Astrocyte (in vitro differentiated cells and primary cell): ENCODE data around the gene STC2. TPM values are rescaled to one million over a fixed set of nuclear protein-coding genes. Genes with fewer than 3 reads are reported as not detected.

Experiments used
- DNase-seq: peaks from one replicate; pipeline ENCODE4 v3.0.0-alpha.2; 2010; ENCODE audit warnings: low read depth
- FAIRE-seq: peaks from 2 replicates; lab custom pipeline; 2011; peaks lifted over from hg19 to GRCh38; lab: Jason Lieb, UNC
- H2AFZ ChIP-seq: 2 replicates; pipeline ENCODE4 v1.6.0; 2012; ENCODE audit warnings: low read depth, low read length, inconsistent platforms
- H3K27ac ChIP-seq: 2 replicates; pipeline ENCODE4 v1.5.1; 2011; ENCODE audit warnings: low read depth, low read length, inconsistent platforms
- H3K27me3 ChIP-seq: 2 replicates; pipeline ENCODE4 v1.6.0; 2011; ENCODE audit warnings: low read length, inconsistent platforms; ENCODE audit not compliant: insufficient read depth
- H3K36me3 ChIP-seq: 2 replicates; pipeline ENCODE4 v1.5.1; 2011; ENCODE audit warnings: low read length, inconsistent platforms; ENCODE audit not compliant: insufficient read depth
- H3K4me1 ChIP-seq: 2 replicates; pipeline ENCODE4 v1.5.1; 2011; ENCODE audit warnings: low read length, inconsistent platforms; ENCODE audit not compliant: insufficient read depth
- H3K4me2 ChIP-seq: 2 replicates; pipeline ENCODE4 v1.6.0; 2012; ENCODE audit warnings: low read length, inconsistent platforms
- H3K4me3 ChIP-seq: 2 replicates; pipeline ENCODE4 v1.5.1; 2011; ENCODE audit warnings: low read depth, mild to moderate bottlenecking, low read length, inconsistent platforms; ENCODE audit not compliant: insufficient read depth
- H3K79me2 ChIP-seq: 2 replicates; pipeline ENCODE4 v1.6.0; 2012; ENCODE audit warnings: mild to moderate bottlenecking, low read length, inconsistent platforms; ENCODE audit not compliant: insufficient read depth
- H3K9ac ChIP-seq: 2 replicates; pipeline ENCODE4 v1.6.0; 2012; ENCODE audit warnings: mild to moderate bottlenecking, low read length, inconsistent platforms
- H3K9me3 ChIP-seq: 2 replicates; pipeline ENCODE4 v1.5.1; 2012; ENCODE audit warnings: low read depth, mild to moderate bottlenecking, low read length, inconsistent platforms; ENCODE audit not compliant: insufficient read depth
- H4K20me1 ChIP-seq: 2 replicates; pipeline ENCODE4 v1.6.0; 2012; ENCODE audit warnings: low read length, inconsistent platforms; ENCODE audit not compliant: insufficient read depth
- H3K27ac Mint-ChIP-seq: one replicate; pipeline ENCODE4 v1.8.0; 2021; ENCODE audit warnings: mild to moderate bottlenecking, mixed read lengths; ENCODE audit not compliant: unreplicated experiment
- H3K27me3 Mint-ChIP-seq: one replicate; pipeline ENCODE4 v1.8.0; 2021; ENCODE audit warnings: low read depth, mixed read lengths; ENCODE audit not compliant: unreplicated experiment
- H3K36me3 Mint-ChIP-seq: one replicate; pipeline ENCODE4 v1.8.0; 2021; ENCODE audit warnings: low read depth, mixed read lengths; ENCODE audit not compliant: unreplicated experiment
- H3K4me1 Mint-ChIP-seq: one replicate; pipeline ENCODE4 v1.8.0; 2021; ENCODE audit warnings: low read depth, mixed read lengths; ENCODE audit not compliant: unreplicated experiment
- H3K4me3 Mint-ChIP-seq: one replicate; pipeline ENCODE4 v1.8.0; 2021; ENCODE audit warnings: mild to moderate bottlenecking, moderate library complexity, mixed read lengths; ENCODE audit not compliant: unreplicated experiment
- H3K9me3 Mint-ChIP-seq: one replicate; pipeline ENCODE4 v1.8.0; 2021; ENCODE audit warnings: mild to moderate bottlenecking, mixed read lengths; ENCODE audit not compliant: unreplicated experiment
- EZH2 ChIP-seq: IDR thresholded peaks from 2 replicates; pipeline ENCODE4 v1.6.1; 2012; ENCODE audit warnings: mild to moderate bottlenecking, low read length, inconsistent platforms; ENCODE audit not compliant: insufficient read depth
- microRNA-seq: library from miRNA; unstranded; fragments of <30 nt; microRNA quantifications from one replicate; pipeline ENCODE4 v1.2.0, GENCODE V29; 2020
- total RNA-seq: library from RNA; stranded (reverse); gene quantifications from 2 replicates; pipeline ENCODE4 v1.2.1, GENCODE V29; 2021
- TF ChIP-seq, protein P1 (sequence below): IDR thresholded peaks from 2 replicates; pipeline ENCODE4 v1.5.1; 2011; ENCODE audit warnings: low read depth, mild to moderate bottlenecking, inconsistent platforms, low read length, moderate library complexity; ENCODE audit not compliant: insufficient read depth

The STC2 gene
- total RNA-seq, 1 donor from 2014 or later = 206 TPM

DNA sequence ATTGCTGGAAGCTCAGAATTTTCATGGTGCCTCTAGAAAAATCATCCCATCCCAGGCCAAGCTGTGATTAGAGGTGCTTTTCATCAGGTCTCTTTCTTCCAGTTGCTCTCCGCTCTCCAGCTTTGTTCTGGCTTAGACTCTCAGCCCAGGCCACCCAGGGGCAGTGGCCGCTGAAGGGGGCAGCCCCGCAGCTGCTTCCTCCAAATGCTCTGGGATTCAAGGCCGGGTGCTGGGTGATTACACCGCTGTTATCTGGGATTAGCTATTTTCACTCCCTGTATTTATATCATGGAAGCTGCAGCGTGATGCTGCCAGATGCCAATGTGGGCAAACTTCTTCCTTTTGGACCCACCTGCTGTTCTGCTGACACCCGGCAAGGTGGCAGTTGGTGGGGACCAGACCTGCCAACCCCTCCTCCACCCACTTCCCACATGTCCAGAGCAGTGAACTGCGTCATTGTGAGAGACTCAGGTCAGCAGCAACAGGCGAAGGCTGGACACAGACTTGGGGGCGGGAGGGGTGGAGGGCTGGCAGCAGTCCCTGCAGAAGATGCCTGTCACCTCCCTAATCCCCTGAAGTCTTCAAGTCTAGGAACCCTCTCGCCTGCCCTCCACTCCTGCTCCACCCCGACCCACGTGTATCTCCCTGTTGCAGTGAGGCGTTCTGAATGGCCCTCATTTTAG is 59.3 kb downstream of the STC2 start:
- H3K9me3 Mint-ChIP-seq = peaks cover 4% of the 10 kb centered on the region
- Histone ChIP-seq H3K9ac (no peak overlapping the region), H3K27me3 (peaks cover 34% of the 10 kb centered on the region), H2AFZ (no peak overlapping the region), H3K79me2 (no peaks in the 10 kb centered on the region), H3K27ac (no peak overlapping the region), H3K4me1 (no peaks in the 10 kb centered on the region), H4K20me1 (no peaks in the 10 kb centered on the region), H3K4me3 (no peak overlapping the region), H3K36me3 (no peaks in the 10 kb centered on the region), H3K4me2 (no peak overlapping the region), H3K9me3 (peaks cover 10% of the 10 kb centered on the region)
- FAIRE-seq (no peak), DNase-seq (no peak)
- H3K27me3 Mint-ChIP-seq = peaks cover 42% of the 10 kb centered on the region
- peak overlapping the region; percentile 47 for H3K27ac Mint-ChIP-seq
- H3K4me3 Mint-ChIP-seq = no peak overlapping the region
- H3K36me3 Mint-ChIP-seq = no peaks in the 10 kb centered on the region
- TF ChIP-seq EZH2 = no peak
- TF ChIP-seq, protein P1, sequence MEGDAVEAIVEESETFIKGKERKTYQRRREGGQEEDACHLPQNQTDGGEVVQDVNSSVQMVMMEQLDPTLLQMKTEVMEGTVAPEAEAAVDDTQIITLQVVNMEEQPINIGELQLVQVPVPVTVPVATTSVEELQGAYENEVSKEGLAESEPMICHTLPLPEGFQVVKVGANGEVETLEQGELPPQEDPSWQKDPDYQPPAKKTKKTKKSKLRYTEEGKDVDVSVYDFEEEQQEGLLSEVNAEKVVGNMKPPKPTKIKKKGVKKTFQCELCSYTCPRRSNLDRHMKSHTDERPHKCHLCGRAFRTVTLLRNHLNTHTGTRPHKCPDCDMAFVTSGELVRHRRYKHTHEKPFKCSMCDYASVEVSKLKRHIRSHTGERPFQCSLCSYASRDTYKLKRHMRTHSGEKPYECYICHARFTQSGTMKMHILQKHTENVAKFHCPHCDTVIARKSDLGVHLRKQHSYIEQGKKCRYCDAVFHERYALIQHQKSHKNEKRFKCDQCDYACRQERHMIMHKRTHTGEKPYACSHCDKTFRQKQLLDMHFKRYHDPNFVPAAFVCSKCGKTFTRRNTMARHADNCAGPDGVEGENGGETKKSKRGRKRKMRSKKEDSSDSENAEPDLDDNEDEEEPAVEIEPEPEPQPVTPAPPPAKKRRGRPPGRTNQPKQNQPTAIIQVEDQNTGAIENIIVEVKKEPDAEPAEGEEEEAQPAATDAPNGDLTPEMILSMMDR = no peak
- no peaks in the 10 kb centered on the region for H3K4me1 Mint-ChIP-seq

- no peak for FAIRE-seq
- Histone ChIP-seq H3K27me3 (peaks cover 47% of the 10 kb centered on the region), H4K20me1 (no peaks in the 10 kb centered on the region), H3K9ac (no peak overlapping the region), H3K4me2 (no peak overlapping the region), H3K79me2 (no peaks in the 10 kb centered on the region), H2AFZ (no peak overlapping the region), H3K4me3 (no peak overlapping the region), H3K36me3 (no peaks in the 10 kb centered on the region), H3K4me1 (no peaks in the 10 kb centered on the region), H3K9me3 (peaks cover 8% of the 10 kb centered on the region), H3K27ac (no peak overlapping the region)
- no peak for DNase-seq
- no peak overlapping the region for H3K4me3 Mint-ChIP-seq
- peaks cover 56% of the 10 kb centered on the region for H3K27me3 Mint-ChIP-seq
- H3K9me3 Mint-ChIP-seq = peaks cover 5% of the 10 kb centered on the region
- no peaks in the 10 kb centered on the region for H3K36me3 Mint-ChIP-seq
- no peaks in the 10 kb centered on the region for H3K4me1 Mint-ChIP-seq
- no peak for TF ChIP-seq EZH2
- TF ChIP-seq, protein P1 = no peak
- H3K27ac Mint-ChIP-seq = no peak overlapping the region
Observed at GRCh38 chr5:173265433-173265832, 62.8 kb downstream of the STC2 start.

Small RNAs within 50 kb of the gene (microRNA-seq; reads per million reads assigned to microRNA genes)
- not detected for gene MIR8056

Other genes starting within 250 kb of the STC2 start
- 10.4 and 13.2 TPM in 2 replicates for gene BNIP1, start 183.9 kb downstream of the STC2 start, total RNA-seq
- gene NKX2-5, start 93.2 kb downstream of the STC2 start, total RNA-seq = 0.26 and 0.59 TPM in 2 replicates